H1 (cell line): ENCODE data around the gene OR5D13. TPM values are rescaled to one million over a fixed set of nuclear protein-coding genes. Genes with fewer than 3 reads are reported as not detected.

Source experiments
- CTCF ChIA-PET: fragments of 300-600 bp; sonication (Branson Sonifier 250); formaldehyde crosslinking; loops from one replicate; lab custom pipeline; 2021; ENCODE audit not compliant: partially characterized antibody; lab: Charles Lee
- POLR2A ChIA-PET: fragments of 300-600 bp; sonication (Branson Sonifier 250); formaldehyde crosslinking; loops from one replicate; lab custom pipeline; 2021; ENCODE audit warnings: inconsistent platforms; ENCODE audit not compliant: partially characterized antibody; lab: Charles Lee
- DNase-seq, 2 experiments: peaks; one replicate each; pipeline versions ENCODE4 v3.0.0 to v3.0.0-alpha.2; 2010 to 2022; ENCODE audit warnings: low spot score in 2 of 2, low read depth in 1 of 2, mixed read lengths in 1 of 2
- FAIRE-seq: peaks from 2 replicates; lab custom pipeline; 2011; peaks lifted over from hg19 to GRCh38; lab: Jason Lieb, UNC
- H2AFZ ChIP-seq: 2 replicates; pipeline ENCODE4 v1.8.1; 2012; ENCODE audit warnings: low read length, inconsistent platforms
- H2AK5ac ChIP-seq: 2 replicates; pipeline ENCODE4 v1.6.1; 2013; ENCODE audit warnings: low read depth, low read length
- H2BK120ac ChIP-seq: replicated peaks from 2 replicates; pipeline ENCODE3; 2013; ENCODE audit warnings: low read depth, low read length, inconsistent platforms
- H2BK12ac ChIP-seq: 2 replicates; pipeline ENCODE4 v1.6.1; 2013; ENCODE audit warnings: low read depth, low read length
- H2BK15ac ChIP-seq: 2 replicates; pipeline ENCODE4 v1.6.1; 2013; ENCODE audit warnings: low read length
- H2BK20ac ChIP-seq: 2 replicates; pipeline ENCODE4 v1.6.1; 2013; ENCODE audit warnings: low read length
- H2BK5ac ChIP-seq: 2 replicates; pipeline ENCODE4 v1.6.1; 2013; ENCODE audit warnings: low read depth, low read length
- H3K14ac ChIP-seq: 2 replicates; pipeline ENCODE4 v1.6.1; 2013; ENCODE audit warnings: inconsistent platforms; ENCODE audit not compliant: insufficient read length
- H3K18ac ChIP-seq: 2 replicates; pipeline ENCODE4 v1.6.1; 2013; ENCODE audit warnings: low read length; ENCODE audit errors: extremely low read depth
- H3K23ac ChIP-seq: 2 replicates; pipeline ENCODE4 v1.6.1; 2013; ENCODE audit warnings: inconsistent platforms; ENCODE audit not compliant: insufficient read length
- H3K23me2 ChIP-seq: 2 replicates; pipeline ENCODE4 v1.6.1; 2013; ENCODE audit warnings: low read depth, low read length
- H3K27ac ChIP-seq: 2 replicates; pipeline ENCODE4 v1.6.1; 2011; ENCODE audit warnings: low read depth, low read length, inconsistent platforms
- H3K27me3 ChIP-seq, 4 experiments: replicated peaks in 1 of 4; 1 replicate in 1 of 4; 2 replicates in 3 of 4; pipeline versions ENCODE4 v1.6.1 to v1.8.1; 2011 to 2013; ENCODE audit warnings: low read length in 3 of 4, mild to moderate bottlenecking in 3 of 4, inconsistent platforms in 2 of 4, mixed read lengths in 2 of 4, moderate library complexity in 1 of 4; ENCODE audit not compliant: control insufficient read depth in 3 of 4, insufficient read depth in 3 of 4; ENCODE audit errors: extremely low read depth in 1 of 4
- H3K36me3 ChIP-seq, 4 experiments: 2 replicates each; pipeline versions ENCODE4 v1.6.1 to v1.8.1; 2011 to 2013; ENCODE audit warnings: mild to moderate bottlenecking in 4 of 4, low read length in 3 of 4, moderate library complexity in 2 of 4, control low read depth in 1 of 4, inconsistent platforms in 1 of 4; ENCODE audit not compliant: insufficient read depth in 4 of 4, control insufficient read depth in 2 of 4
- H3K4ac ChIP-seq: replicated peaks from 2 replicates; pipeline ENCODE3; 2013; ENCODE audit warnings: low read length, low read depth, mixed read lengths, inconsistent platforms; ENCODE audit not compliant: insufficient read length
- H3K4me1 ChIP-seq, 4 experiments: replicated peaks in 1 of 4; 1 replicate in 1 of 4; 2 replicates in 3 of 4; pipeline versions ENCODE4 v1.6.1 to v1.8.1; 2011 to 2013; ENCODE audit warnings: low read length in 3 of 4, inconsistent platforms in 2 of 4, mixed read lengths in 1 of 4; ENCODE audit not compliant: insufficient read depth in 4 of 4, control insufficient read depth in 3 of 4
- H3K4me2 ChIP-seq, 2 experiments: 2 replicates each; pipeline versions ENCODE4 v1.6.1 to v1.8.1; 2011 to 2013; ENCODE audit warnings: low read depth in 2 of 2, low read length in 2 of 2, control low read depth in 1 of 2, inconsistent platforms in 1 of 2, mild to moderate bottlenecking in 1 of 2; ENCODE audit not compliant: insufficient read depth in 1 of 2
- H3K4me3 ChIP-seq, 4 experiments: fragments of 200-600, 300-600 bp in 1 of 4; sonication (generic), shearing (Covaris generic), sonication (Bioruptor Twin) in 1 of 4; 2 replicates each; pipeline versions ENCODE4 v1.5.1 to v1.8.1; 2011 to 2016; ENCODE audit warnings: low read length in 4 of 4, low read depth in 3 of 4, control low read depth in 2 of 4, inconsistent platforms in 2 of 4, mild to moderate bottlenecking in 2 of 4, mixed read lengths in 1 of 4, moderate library complexity in 1 of 4; ENCODE audit not compliant: insufficient read depth in 2 of 4; ENCODE audit errors: extremely low read depth in 1 of 4
- H3K56ac ChIP-seq: replicated peaks from 2 replicates; pipeline ENCODE3; 2013; ENCODE audit warnings: low read depth, mild to moderate bottlenecking, mixed read lengths, low read length, inconsistent platforms; ENCODE audit not compliant: insufficient read length
- H3K79me1 ChIP-seq: 2 replicates; pipeline ENCODE4 v1.6.1; 2013; ENCODE audit warnings: low read depth, low read length, control low read depth
- H3K79me2 ChIP-seq, 2 experiments: 2 replicates each; pipeline versions ENCODE4 v1.6.1 to v1.8.1; 2012 to 2013; ENCODE audit warnings: low read length in 2 of 2, mild to moderate bottlenecking in 2 of 2, inconsistent platforms in 1 of 2; ENCODE audit not compliant: insufficient read depth in 2 of 2, control insufficient read depth in 1 of 2
- H3K9ac ChIP-seq, 4 experiments: replicated peaks in 1 of 4; 1 replicate in 1 of 4; 2 replicates in 3 of 4; pipeline versions ENCODE4 v1.6.1 to v1.8.1; 2011 to 2013; ENCODE audit warnings: low read depth in 3 of 4, low read length in 3 of 4, control low read depth in 2 of 4, mild to moderate bottlenecking in 2 of 4, moderate library complexity in 2 of 4, inconsistent platforms in 1 of 4; ENCODE audit errors: extremely low read depth in 1 of 4
- H3K9me3 ChIP-seq, 2 experiments: 2 replicates each; pipeline versions ENCODE4 v1.6.1 to v1.8.1; 2012 to 2013; ENCODE audit warnings: mild to moderate bottlenecking in 2 of 2, moderate library complexity in 2 of 2, control low read depth in 1 of 2, inconsistent platforms in 1 of 2, low read depth in 1 of 2, low read length in 1 of 2, mixed read lengths in 1 of 2; ENCODE audit not compliant: insufficient read depth in 2 of 2
- H4K20me1 ChIP-seq, 2 experiments: replicated peaks in 1 of 2; 2 replicates each; pipeline versions ENCODE3 to v1.8.1; 2011 to 2013; ENCODE audit warnings: inconsistent platforms in 2 of 2, low read length in 2 of 2, mild to moderate bottlenecking in 1 of 2; ENCODE audit not compliant: insufficient read depth in 2 of 2, control insufficient read depth in 1 of 2
- H4K5ac ChIP-seq: 2 replicates; pipeline ENCODE4 v1.6.1; 2013; ENCODE audit warnings: low read length, low read depth, mixed read lengths, inconsistent platforms; ENCODE audit not compliant: insufficient read length
- H4K8ac ChIP-seq: 2 replicates; pipeline ENCODE4 v1.8.0; 2013; ENCODE audit warnings: mild to moderate bottlenecking, moderate library complexity, low read length, inconsistent platforms; ENCODE audit not compliant: insufficient read depth; ENCODE audit errors: extremely low read depth
- H4K91ac ChIP-seq: replicated peaks from 2 replicates; pipeline ENCODE3; 2013; ENCODE audit warnings: low read length, mixed read lengths, inconsistent platforms; ENCODE audit not compliant: insufficient read length
- CBX5 ChIP-seq: fragments of 300-800, 300-1000 bp; sonication (generic); IDR thresholded peaks from 2 replicates; pipeline ENCODE4 v1.7.1; 2016; ENCODE audit warnings: antibody characterized with exemption, low read length, low read depth
- CREB1 ChIP-seq: IDR thresholded peaks from 2 replicates; pipeline ENCODE4 v1.6.1; 2012; ENCODE audit warnings: inconsistent platforms
- CTBP2 ChIP-seq: IDR thresholded peaks from 2 replicates; pipeline ENCODE4 v1.7.0; 2011; ENCODE audit warnings: borderline replicate concordance, mild to moderate bottlenecking, moderate library complexity, mixed read lengths, low read length; ENCODE audit not compliant: insufficient read depth, insufficient read length
- EP300 ChIP-seq, 2 experiments: IDR thresholded peaks; 1 replicate in 1 of 2; 2 replicates in 1 of 2; pipeline ENCODE4 v1.6.1; 2011 to 2012; ENCODE audit warnings: low read depth in 2 of 2, low read length in 2 of 2, mild to moderate bottlenecking in 2 of 2, borderline replicate concordance in 1 of 2, inconsistent platforms in 1 of 2, moderate library complexity in 1 of 2
- HDAC6 ChIP-seq: IDR thresholded peaks from one replicate; pipeline ENCODE4 v1.7.1; 2012; ENCODE audit warnings: low read depth, mild to moderate bottlenecking, inconsistent platforms, low read length, moderate library complexity
- KDM1A ChIP-seq: fragments of 200-600, 300-600 bp; sonication (generic); IDR thresholded peaks from 2 replicates; pipeline ENCODE4 v1.7.1; 2016; ENCODE audit warnings: mild to moderate bottlenecking, low read length, borderline replicate concordance
- POLR2AphosphoS5 ChIP-seq: IDR thresholded peaks from 2 replicates; pipeline ENCODE4 v1.6.1; 2011; ENCODE audit warnings: low read depth, low read length
- RXRA ChIP-seq: IDR thresholded peaks from 2 replicates; pipeline ENCODE4 v1.6.1; 2011; ENCODE audit warnings: low read depth, mild to moderate bottlenecking, low read length, moderate library complexity; ENCODE audit not compliant: insufficient read depth
- TCF12 ChIP-seq: IDR thresholded peaks from 2 replicates; pipeline ENCODE4 v1.6.1; 2011; ENCODE audit warnings: low read depth, mild to moderate bottlenecking, low read length
- long read RNA-seq, 2 experiments: library from RNA in 1 of 2; library from capped mRNA in 1 of 2; stranded (forward); transcript quantifications; one replicate each; pipeline ENCODE4 v2.0.0, GENCODE V29; 2021; ENCODE audit warnings: inconsistent platforms in 1 of 2
- polyA minus RNA-seq, 3 experiments: library from RNA; depleted of rRNA, polyadenylated mRNA; stranded (reverse); fragments of >200 nt; gene quantifications; 1 replicate in 2 of 3; 2 replicates in 1 of 3; pipeline ENCODE4 v1.2.3, GENCODE V29; 2011
- polyA plus RNA-seq, 7 experiments: library from polyadenylated mRNA; depleted of rRNA in 3 of 7; stranded (reverse) in 5 of 7; unstranded in 2 of 7; fragments of >200 nt in 5 of 7; fragments of 200-250 nt in 2 of 7; gene quantifications; 1 replicate in 5 of 7; 2 replicates in 1 of 7; 4 replicates in 1 of 7; pipeline versions ENCODE4 v1.2.1 to v1.2.3, GENCODE V29; 2011 to 2013; ENCODE audit warnings: missing spikeins in 2 of 7, mixed read lengths in 2 of 7
- total RNA-seq: library from RNA; stranded (reverse); fragmentation: NEBNext Ultra II Directional; extraction: Animal tissue kit (Norgen Biotek cat#: 25700); gene quantifications from 2 replicates; pipeline ENCODE4 v1.2.1, GENCODE V29; 2021
- TF ChIP-seq, protein P1 (sequence below): IDR thresholded peaks from 2 replicates; pipeline ENCODE4 v1.6.1; 2011; ENCODE audit warnings: low read depth, mild to moderate bottlenecking, low read length; ENCODE audit not compliant: insufficient read depth
- TF ChIP-seq, protein P2 (sequence below): IDR thresholded peaks from 2 replicates; pipeline ENCODE4 v1.6.1; 2012; ENCODE audit warnings: inconsistent platforms

Gene OR5D13, protein sequence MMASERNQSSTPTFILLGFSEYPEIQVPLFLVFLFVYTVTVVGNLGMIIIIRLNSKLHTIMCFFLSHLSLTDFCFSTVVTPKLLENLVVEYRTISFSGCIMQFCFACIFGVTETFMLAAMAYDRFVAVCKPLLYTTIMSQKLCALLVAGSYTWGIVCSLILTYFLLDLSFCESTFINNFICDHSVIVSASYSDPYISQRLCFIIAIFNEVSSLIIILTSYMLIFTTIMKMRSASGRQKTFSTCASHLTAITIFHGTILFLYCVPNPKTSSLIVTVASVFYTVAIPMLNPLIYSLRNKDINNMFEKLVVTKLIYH
- total RNA-seq, result not detected in 2 replicates
- not detected in 2 replicates for polyA plus RNA-seq (2011; rRNA removed)
- polyA plus RNA-seq (2011; cell fraction: cytosol; rRNA removed), result not detected
- not detected for polyA plus RNA-seq (2011; cell fraction: nucleus; rRNA removed)
- not detected in 4 replicates for polyA plus RNA-seq (2012, experiment 1 of 2)
- not detected for polyA plus RNA-seq (2012, experiment 2 of 2)
- not detected for polyA plus RNA-seq (2013, experiment 1 of 2)
- not detected for polyA plus RNA-seq (2013, experiment 2 of 2)
- not detected in 2 replicates for polyA minus RNA-seq (2011; rRNA and poly(A)+ RNA removed)
- not detected for polyA minus RNA-seq (2011; cell fraction: cytosol; rRNA and poly(A)+ RNA removed)
- not detected for polyA minus RNA-seq (2011; cell fraction: nucleus; rRNA and poly(A)+ RNA removed)
- long read RNA-seq, experiment 1, result 0 reads
- long read RNA-seq, experiment 2, result 0 reads

DNA sequence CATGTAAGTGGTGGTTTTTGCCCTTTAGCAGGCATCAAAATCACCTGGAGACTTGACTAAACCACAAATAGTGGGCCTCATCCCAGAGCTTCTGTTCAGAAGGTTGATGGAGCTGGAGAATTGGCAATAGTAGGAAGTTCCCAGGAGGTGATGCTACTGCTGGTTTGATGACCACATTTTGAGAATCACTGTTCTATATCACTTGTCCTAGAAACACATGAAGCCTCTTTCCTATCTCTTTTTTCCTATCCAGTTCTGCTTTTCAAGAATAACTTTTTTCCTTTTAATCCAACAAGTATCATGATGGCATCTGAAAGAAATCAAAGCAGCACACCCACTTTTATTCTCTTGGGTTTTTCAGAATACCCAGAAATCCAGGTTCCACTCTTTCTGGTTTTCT, at the start of gene OR5D13:
Gene OR5D13 (plus strand): TSS at position 301 of the 400 bp plus-strand sequence. CDS start 0 bp downstream, at position 301.
- no peak within 1 kb of the TSS for H2BK5ac ChIP-seq
- H3K36me3 ChIP-seq, result no peaks in the 10 kb centered on the region
- H3K79me1 ChIP-seq, result no peaks in the 10 kb centered on the region
- H3K4me1 ChIP-seq, result no peaks in the 10 kb centered on the region
- H4K5ac ChIP-seq, result no peak within 1 kb of the TSS
- H3K4me3 ChIP-seq, result no peak within 1 kb of the TSS
- FAIRE-seq (no peak), DNase-seq (no peak)
- no peaks in the 10 kb centered on the region for H3K23me2 ChIP-seq
- POLR2A ChIA-PET, result no interaction called here
- H3K4me2 ChIP-seq, result no peak within 1 kb of the TSS
- no peak within 1 kb of the TSS for H2BK120ac ChIP-seq
- no peaks in the 10 kb centered on the region for H4K20me1 ChIP-seq
- H3K27ac ChIP-seq, result no peak within 1 kb of the TSS
- CTCF ChIA-PET, result no interaction called here
- peaks cover 54 to 58% of the 10 kb centered on the region in 2 experiments for H3K9me3 ChIP-seq
- no peak within 1 kb of the TSS for H3K18ac ChIP-seq
- no peak within 1 kb of the TSS for H3K14ac ChIP-seq
- H3K4ac ChIP-seq, result no peak within 1 kb of the TSS
- H3K79me2 ChIP-seq, result no peaks in the 10 kb centered on the region
- no peaks in the 10 kb centered on the region for H3K27me3 ChIP-seq
- no peak within 1 kb of the TSS for H3K9ac ChIP-seq
- no peak within 1 kb of the TSS for H4K91ac ChIP-seq
- H2AFZ ChIP-seq, result no peak within 1 kb of the TSS
- no peak within 1 kb of the TSS for H2AK5ac ChIP-seq
- H2BK15ac ChIP-seq, result no peak within 1 kb of the TSS
- H2BK20ac ChIP-seq, result no peak within 1 kb of the TSS
- H4K8ac ChIP-seq, result no peak within 1 kb of the TSS
- no peak within 1 kb of the TSS for H2BK12ac ChIP-seq
- H3K56ac ChIP-seq, result no peak within 1 kb of the TSS
- no peak within 1 kb of the TSS for H3K23ac ChIP-seq
- TF ChIP-seq CREB1 (no peak), KDM1A (no peak), POLR2AphosphoS5 (no peak), EP300 (IDR thresholded peaks at IDR 0.05; ENCODE audit: borderline replicate concordance in 1 of 2, low read depth in 2 of 2, low read length in 2 of 2) (no peak), CBX5 (no peak), TCF12 (no peak), HDAC6 (no peak), RXRA (no peak), CTBP2 (no peak)
- TF ChIP-seq, protein P1, sequence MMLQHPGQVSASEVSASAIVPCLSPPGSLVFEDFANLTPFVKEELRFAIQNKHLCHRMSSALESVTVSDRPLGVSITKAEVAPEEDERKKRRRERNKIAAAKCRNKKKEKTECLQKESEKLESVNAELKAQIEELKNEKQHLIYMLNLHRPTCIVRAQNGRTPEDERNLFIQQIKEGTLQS, result no peak
- TF ChIP-seq, protein P2, sequence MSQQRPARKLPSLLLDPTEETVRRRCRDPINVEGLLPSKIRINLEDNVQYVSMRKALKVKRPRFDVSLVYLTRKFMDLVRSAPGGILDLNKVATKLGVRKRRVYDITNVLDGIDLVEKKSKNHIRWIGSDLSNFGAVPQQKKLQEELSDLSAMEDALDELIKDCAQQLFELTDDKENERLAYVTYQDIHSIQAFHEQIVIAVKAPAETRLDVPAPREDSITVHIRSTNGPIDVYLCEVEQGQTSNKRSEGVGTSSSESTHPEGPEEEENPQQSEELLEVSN, result no peak
